GM12891 (cell line): ENCODE results near the gene CPNE2.
"Not testable (repeated sequence)": the region's sequence is repeated elsewhere in the genome, so short reads cannot be mapped to it uniquely, and the experiment has no call there.

Experiments used
- DNase-seq: peaks from one replicate; pipeline ENCODE4 v3.0.0; 2011; ENCODE audit warnings: low spot score; ENCODE audit not compliant: insufficient read length
- FAIRE-seq: peaks from 2 replicates; lab custom pipeline; 2011; peaks lifted over from hg19 to GRCh38; lab: Jason Lieb, UNC
- PAX5 ChIP-seq: IDR thresholded peaks from 2 replicates; pipeline ENCODE4 v1.6.1; 2011; ENCODE audit warnings: low read length, moderate library complexity, mild to moderate bottlenecking; ENCODE audit not compliant: insufficient read depth, severe bottlenecking
- POLR2A ChIP-seq: IDR thresholded peaks from 2 replicates; pipeline ENCODE4 v1.6.1; 2011; ENCODE audit warnings: low read depth, low read length, control low read depth
- POLR2AphosphoS5 ChIP-seq: IDR thresholded peaks from 2 replicates; pipeline ENCODE4 v1.6.1; 2011; ENCODE audit warnings: low read depth, low read length, control low read depth
- POU2F2 ChIP-seq: IDR thresholded peaks from 2 replicates; pipeline ENCODE4 v1.6.1; 2011; ENCODE audit warnings: low read depth, mild to moderate bottlenecking, control low read depth, low read length, moderate library complexity
- SPI1 ChIP-seq: IDR thresholded peaks from 2 replicates; pipeline ENCODE4 v1.6.1; 2011; ENCODE audit warnings: low read depth, low read length, control low read depth
- TAF1 ChIP-seq: IDR thresholded peaks from 2 replicates; pipeline ENCODE4 v1.6.1; 2011; ENCODE audit warnings: low read depth, low read length, control low read depth

Gene CPNE2

GRCh38 chr16:57188711-57189002, 96.3 kb downstream of the CPNE2 start:
- DNase-seq (no peak), FAIRE-seq (no peak)
- TF ChIP-seq PAX5 (no peak), SPI1 (no peak), POU2F2 (no peak), POLR2AphosphoS5 (no peak), TAF1 (no peak), POLR2A (no peak)

GRCh38 chr16:57189527-57189926, 97.1 kb downstream of the CPNE2 start:
- FAIRE-seq, DNase-seq: not testable (repeated sequence)

GRCh38 chr16:57190136-57190535, 97.8 kb downstream of the CPNE2 start:
- TF ChIP-seq POLR2A = no peak
- no peak for TF ChIP-seq SPI1
- no peak for TF ChIP-seq POU2F2
- no peak for TF ChIP-seq PAX5
- no peak for TF ChIP-seq POLR2AphosphoS5
- no peak for TF ChIP-seq TAF1
- no peak for FAIRE-seq
- DNase-seq = no peak

- FAIRE-seq = no peak
- no peak for DNase-seq
- TF ChIP-seq SPI1 (no peak), TAF1 (no peak), POLR2A (no peak), PAX5 (no peak), POU2F2 (no peak), POLR2AphosphoS5 (no peak)
These were observed 98.7 kb downstream of the CPNE2 start for GRCh38 chr16:57191056-57191571.

- FAIRE-seq (no peak), DNase-seq (no peak)
- TF ChIP-seq POU2F2 (no peak), PAX5 (no peak), SPI1 (no peak), POLR2AphosphoS5 (no peak), TAF1 (no peak), POLR2A (no peak)
These were observed 99.8 kb downstream of the CPNE2 start for GRCh38 chr16:57192146-57192545.

- no peak for DNase-seq
- FAIRE-seq = peak; percentile 81
- no peak for TF ChIP-seq SPI1
- TF ChIP-seq POLR2AphosphoS5 = no peak
- no peak for TF ChIP-seq TAF1
- no peak for TF ChIP-seq POLR2A
- no peak for TF ChIP-seq PAX5
- TF ChIP-seq POU2F2 = no peak
These were observed 100.5 kb downstream of the CPNE2 start for GRCh38 chr16:57192720-57193486.

GRCh38 chr16:57194512-57194911, 102.1 kb downstream of the CPNE2 start:
- no peak for TF ChIP-seq PAX5
- no peak for TF ChIP-seq POU2F2
- no peak for TF ChIP-seq SPI1
- no peak for TF ChIP-seq TAF1
- no peak for TF ChIP-seq POLR2AphosphoS5
- TF ChIP-seq POLR2A = no peak
- DNase-seq = no peak
- FAIRE-seq = no peak

GRCh38 chr16:57196286-57196685, 103.9 kb downstream of the CPNE2 start:
- TF ChIP-seq POLR2A (no peak), SPI1 (no peak), TAF1 (no peak), POU2F2 (no peak), POLR2AphosphoS5 (no peak), PAX5 (no peak)
- DNase-seq (no peak), FAIRE-seq (no peak)

- FAIRE-seq = no peak
- TF ChIP-seq POU2F2 (no peak), SPI1 (no peak), TAF1 (no peak), POLR2AphosphoS5 (no peak), PAX5 (no peak), POLR2A (no peak)
These were observed 104.4 kb downstream of the CPNE2 start for GRCh38 chr16:57196753-57197152.

More at GRCh38 chr16:57196753-57197152, 104.4 kb downstream of the CPNE2 start:
- DNase-seq = no peak
